Umbilical cord (tissue), 2 donors: Measurements from ENCODE around the gene SEC61B. TPM values are rescaled to one million over a fixed set of nuclear protein-coding genes. Genes with fewer than 3 reads are reported as not detected.
A peak's percentile ranks its signal among the peaks of the same experiment; 100 is the strongest.
"Not testable (repeated sequence)": the region's sequence is repeated elsewhere in the genome, so short reads cannot be mapped to it uniquely, and the experiment has no call there.

Source experiments
- DNase-seq: peaks from one replicate; pipeline ENCODE4 v3.0.0-alpha.2; 2015; ENCODE audit warnings: low spot score
- total RNA-seq: library from RNA; depleted of rRNA; stranded (reverse); fragments of >200 nt; gene quantifications from one replicate; pipeline ENCODE4 v1.2.3, GENCODE V29; 2014; ENCODE audit warnings: low replicate concordance; ENCODE audit not compliant: insufficient read depth

The SEC61B gene
- total RNA-seq, 1 donor from 2014 or later, result 37.1 TPM

DNA sequence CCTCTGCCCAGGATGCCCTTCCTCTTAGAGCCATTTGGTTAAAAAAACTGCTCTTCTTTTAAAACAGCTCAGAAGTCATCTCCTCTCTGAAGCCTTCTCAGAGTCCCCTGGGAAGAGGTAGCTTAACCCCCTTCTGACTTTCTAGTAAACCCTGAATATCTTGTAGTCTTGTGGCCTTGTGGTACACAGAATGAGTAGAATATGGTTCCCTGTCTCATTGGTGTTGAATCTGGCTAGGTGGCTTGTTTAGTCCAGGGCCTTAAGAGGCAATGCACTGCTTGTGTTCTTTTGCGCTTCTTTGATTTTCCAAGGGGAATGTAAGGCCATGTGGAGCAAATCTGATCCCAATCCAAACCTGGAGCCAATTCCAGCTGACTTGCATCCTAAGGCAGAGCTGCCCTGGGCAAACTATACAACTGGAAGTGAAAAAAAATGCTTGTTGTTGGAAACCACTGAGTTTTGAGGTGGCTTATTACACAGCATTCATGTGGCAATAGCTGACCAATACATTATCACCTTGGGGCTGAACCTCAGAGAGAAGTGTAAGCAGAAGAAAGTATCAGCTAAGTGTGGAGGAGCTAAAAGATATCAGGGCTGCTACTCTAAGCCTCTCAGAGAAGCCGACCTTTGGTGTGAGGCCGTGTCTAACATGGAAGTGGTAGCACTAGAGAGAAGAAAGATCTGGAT lies 31.3 kb upstream of the SEC61B start:
- DNase-seq, result no peak

DNA sequence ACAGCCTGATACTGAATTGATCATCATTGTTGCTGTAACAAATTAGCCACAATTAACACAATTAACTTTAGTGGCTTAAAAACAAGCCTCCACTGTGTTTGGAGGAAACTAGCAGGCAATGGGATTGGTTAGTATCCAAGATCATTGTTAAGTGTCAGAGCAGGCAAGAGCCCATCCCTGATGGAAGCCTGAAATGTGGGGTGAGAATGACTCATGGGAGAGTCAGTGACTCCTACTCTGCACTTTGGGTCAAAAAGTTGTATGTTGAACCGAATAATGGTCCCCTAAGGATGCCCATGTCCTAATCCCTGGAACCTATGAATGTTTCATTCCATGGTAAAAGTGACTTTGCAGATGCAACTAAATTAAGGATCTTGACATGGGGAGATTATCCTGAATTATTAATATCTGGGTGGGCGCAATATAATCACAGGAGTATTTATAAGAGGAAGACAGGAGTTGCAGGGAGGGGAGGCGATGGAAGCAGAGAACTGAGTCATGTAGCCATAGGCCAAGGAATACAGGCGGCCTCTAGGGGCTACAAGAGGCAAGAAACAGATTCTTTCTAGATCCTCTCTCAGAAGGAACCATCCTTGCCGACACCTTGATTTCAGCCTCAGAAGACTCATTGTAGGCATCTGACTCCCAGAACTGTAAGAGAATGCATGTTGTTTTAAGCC lies 29.2 kb upstream of the SEC61B start:
- DNase-seq, result no peak

DNA sequence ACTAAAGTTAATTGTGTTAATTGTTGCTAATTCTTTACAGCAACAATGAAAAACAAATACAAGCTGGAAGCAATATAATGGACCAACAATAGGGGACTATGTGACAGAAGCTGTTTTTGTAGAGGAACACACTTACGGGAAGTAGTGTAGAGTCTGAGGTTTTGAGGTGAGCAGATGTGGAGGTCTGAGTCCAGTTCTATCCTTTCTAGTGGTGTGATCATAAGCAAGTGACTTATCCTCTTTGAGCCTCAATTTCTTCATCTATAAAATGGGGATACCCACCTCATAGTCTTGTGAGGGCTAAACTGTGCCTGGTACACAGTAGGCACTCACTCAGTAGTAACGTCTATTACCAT lies 28.6 kb upstream of the SEC61B start:
- no peak for DNase-seq

DNA sequence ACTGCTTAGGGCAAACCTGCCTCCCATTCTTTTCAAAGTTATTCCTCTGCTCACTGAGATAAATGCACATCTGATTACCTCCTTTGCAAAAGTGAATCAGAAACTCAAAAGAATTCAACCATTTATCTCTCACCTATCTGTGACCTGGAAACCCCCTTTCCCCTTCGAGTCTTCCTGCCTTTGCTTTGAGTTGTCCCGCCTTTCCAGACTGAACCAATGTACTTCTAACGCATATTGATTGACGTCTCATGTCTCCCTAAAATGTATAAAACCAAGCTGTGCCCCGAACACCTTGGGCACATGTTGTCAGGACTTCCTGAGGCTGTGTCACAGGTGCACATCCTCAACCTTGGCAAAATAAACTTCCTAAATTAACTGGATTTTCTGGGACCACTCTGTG lies 25.6 kb upstream of the SEC61B start:
- DNase-seq, result not testable (repeated sequence)

DNA sequence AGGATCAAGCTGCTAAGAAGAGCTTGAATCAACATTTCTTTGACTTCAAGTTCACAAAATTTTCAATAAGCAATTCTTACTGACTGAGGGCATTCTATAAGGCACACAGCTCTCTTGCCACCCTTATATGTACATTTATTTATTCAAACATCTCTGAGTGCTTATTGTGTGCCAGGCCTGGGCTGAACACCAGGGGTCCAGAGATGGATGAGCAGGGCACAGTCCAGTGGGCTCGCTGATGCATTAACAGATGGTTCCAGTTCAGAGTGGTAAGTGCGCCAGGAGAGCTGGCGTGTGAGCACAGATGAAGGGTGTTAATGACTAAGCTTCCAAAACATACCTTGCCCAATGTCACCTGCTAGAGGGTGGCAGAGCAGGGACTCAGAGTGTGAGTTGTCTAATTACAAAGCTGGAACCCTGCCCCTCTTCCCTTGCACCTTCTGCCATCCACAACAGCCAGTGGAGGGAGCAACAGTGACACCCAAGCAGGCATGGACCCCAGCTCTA lies 24.9 kb upstream of the SEC61B start:
- DNase-seq, result no peak

DNA sequence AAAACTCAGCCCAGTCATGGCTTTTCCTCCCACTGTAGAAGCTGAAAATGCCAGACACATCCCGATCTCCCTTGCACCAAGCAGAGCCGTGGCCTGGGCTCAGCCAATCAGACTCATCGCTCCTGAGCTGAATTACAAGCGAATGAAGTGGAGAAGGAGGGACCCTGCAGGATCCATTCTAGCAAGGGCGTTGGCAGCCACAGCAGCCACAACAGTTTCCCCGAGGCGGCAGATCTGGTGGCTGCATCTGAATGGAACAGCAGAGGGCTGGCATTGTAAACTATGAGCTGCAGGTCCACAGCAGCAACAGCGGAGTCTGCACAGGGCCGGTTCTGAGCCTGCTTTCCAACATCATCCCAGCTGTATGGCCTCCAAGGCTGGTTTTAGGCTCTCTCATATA lies 24.1 kb upstream of the SEC61B start:
- DNase-seq, result peak; percentile 7

DNA sequence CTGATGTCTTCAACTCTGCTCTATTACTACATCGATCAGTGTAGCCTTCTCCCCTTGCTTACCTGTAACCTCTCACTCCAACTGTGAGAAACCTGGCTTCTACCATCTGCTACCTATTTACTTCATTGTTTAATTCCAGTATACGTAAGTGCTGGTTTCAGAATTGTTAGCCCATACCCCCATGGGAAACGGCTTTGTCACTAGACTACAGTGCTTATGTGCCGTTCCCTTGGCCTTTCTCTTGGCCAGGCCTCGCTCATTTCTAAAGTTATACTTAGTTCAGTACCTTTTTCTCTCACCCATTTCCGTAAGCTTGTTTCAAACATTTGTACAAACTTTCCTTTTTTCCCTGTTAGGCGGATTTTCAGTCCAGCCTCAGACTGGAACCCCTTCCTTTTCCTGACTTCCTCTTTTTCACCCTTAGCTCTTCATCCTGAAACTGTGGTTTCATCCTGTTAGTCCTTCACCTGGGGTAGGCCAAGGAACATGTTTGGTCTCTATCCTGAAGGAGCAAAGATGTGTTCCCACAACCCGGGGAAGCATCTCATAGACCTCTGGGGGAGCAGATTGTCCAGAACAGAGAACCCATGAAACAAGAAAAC lies 22.0 kb upstream of the SEC61B start:
- no peak for DNase-seq

DNA sequence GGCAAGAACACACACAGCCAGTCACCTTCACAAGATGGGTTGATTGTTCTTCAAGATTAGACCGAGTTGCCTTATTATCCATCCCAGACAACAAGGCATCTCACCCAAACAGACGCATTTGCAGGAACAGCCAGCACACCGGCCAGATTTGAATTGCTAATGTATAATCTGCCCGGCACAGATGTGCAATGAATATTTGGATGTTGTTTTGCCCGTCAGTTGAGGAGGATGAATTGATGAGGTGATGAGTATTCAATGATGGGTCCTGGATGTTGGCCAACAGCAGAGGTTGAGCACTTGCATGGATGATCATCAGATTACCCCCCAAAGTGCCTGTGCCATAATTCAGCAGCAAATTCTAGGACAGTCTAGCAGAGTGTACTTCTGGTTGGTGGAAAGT lies 20.5 kb upstream of the SEC61B start:
- DNase-seq, result no peak

DNA sequence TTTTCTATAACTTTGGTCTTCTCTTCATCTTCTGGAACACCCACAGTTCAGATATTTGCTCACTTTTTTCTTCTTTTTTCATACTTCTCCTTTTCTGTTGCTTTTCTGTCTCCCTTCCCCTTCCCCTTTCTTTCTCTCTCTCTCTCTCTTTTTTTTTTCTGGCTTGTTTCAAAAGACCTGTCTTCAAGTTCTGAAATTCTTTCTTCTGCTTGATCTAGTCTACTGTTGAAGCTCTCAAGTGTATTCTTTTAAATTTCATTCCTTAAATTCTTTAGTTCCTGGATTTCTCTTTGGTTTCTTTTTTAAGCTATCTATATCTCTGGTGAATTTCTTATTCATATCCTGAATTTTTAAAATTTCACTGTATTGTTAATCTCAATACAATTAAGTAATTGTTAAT lies 11.5 kb upstream of the SEC61B start:
- DNase-seq, result no peak

DNA sequence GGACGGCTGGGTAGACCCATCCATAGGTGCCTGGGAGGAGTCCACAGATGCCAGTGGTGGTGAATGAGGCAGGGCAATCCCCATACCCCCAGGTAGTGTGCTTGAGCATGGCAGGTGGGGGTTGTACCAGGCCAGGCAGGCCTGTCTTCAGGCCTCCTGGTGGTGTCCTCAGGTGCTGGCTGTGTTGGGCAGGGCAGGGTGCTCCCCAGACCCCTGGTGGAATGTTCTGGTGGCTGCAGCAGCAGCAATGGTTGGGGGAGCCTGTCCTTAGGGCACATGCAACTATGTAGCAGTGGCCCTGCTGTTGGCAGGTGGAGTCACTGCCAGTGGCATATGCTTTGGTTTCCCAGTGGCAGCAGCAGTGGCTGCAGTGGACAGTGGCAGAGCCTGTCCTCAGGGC lies 10.3 kb upstream of the SEC61B start:
- no peak for DNase-seq

DNA sequence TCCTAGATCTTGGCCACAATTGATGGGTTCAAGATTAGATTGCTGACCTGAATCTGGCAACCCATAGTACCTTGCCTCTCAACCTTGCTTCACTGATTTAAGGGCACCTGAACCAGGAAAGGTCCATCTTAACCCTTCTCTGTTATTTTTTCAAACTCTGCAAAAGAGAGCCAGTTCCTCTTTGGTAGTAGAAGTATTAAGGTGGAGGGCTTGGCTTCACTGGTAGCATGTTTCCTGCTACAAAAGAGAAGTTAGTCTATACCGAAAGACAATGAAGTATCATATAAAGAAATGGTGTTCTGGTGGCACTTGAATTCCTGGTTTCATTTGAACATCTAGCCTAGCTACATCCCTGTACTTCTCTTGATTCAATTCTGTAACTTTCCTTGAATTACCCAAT lies 8.9 kb upstream of the SEC61B start:
- DNase-seq, result no peak

DNA sequence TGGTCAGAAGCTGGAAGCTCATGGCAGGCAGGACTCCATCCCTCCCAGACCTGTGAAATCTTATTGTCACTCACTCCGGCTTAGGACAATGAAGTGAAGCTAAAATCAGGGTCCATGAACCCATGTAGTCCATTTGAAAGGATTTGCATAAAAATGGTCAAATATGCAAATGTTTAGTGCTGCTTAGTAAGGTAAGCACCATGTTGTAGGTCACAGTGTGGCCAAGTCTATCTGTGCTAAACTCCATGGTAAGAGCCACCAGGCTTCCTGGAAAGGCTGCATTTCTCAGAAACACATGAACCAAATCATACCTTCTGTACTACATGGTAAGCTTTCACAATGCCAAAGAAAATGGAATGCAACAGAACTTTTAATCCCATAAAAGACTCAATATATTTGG lies 6.0 kb upstream of the SEC61B start:
- DNase-seq, result no peak

DNA sequence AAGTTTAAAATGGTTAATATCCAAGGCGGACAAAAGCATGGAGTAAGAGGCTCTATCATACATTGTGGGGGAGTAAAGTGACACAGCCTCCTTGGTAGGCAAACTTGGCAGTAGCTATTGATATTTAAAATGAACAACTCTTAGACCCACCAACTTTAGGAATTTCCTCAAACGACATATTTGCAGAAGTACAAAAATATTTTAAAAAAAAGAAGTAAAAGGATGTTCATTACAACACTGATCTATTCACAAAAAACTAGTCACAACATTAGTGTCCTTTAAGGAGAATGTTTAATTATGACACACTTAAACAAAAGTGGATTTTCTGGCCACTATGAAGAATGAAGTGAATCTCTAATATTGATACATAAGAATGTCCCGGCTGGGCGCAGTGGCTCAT lies 2.1 kb upstream of the SEC61B start:
- DNase-seq, result no peak

DNA sequence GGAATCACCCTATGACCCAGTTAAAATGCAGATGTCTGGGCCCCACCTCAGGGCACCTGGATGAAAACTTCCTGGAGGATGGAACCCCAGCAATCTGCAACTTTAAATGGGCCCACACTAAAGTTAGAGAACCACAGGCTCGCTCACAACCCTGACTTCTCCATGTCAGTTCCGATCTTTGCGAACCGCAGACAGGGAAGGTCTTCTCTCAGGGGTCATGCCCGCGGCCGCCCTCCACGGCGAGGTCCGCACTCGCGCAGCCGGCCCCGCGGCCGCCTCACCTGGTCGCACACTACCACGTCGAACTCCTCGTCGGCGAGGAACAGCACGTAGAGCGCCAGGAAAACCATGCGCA lies 839 bp upstream of the SEC61B start:
- no peak for DNase-seq

DNA sequence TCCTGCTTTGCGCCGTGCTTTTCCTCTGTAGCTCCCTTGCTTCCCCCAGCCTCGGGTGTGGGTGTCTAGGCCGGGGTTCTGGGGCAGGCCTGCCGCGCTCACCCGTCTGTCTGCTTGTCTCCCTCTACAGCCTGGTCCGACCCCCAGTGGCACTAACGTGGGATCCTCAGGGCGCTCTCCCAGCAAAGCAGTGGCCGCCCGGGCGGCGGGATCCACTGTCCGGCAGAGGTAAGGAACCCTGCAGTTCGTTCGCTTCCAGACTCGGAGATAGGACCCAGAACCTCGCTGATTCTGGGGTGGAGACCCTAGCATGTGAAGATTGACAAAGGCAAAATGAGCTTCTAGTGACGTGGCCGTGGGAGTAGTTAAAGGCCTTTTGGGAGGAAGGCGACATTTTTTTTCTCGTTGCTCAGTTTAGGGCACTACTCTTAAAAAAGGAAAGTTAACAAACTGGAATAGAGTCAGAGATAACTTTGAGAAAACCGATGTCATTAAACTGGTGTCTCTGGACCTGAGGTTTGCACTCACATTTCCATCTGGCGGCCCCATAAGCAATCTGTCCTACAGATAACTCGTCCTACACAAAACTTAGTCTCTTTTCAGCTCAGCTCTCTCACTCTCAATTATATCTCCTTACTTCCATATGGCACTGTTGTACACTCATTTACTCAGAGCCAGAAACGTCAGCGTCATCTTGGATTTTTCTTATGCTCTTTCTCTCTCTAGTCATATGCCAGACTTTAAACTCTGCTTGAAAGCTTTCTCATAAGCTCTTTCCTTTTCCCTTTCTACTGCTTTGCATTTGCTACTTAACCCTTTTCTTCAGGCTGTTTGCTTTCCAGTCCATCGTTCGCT lies 561 bp downstream of the SEC61B start:
- peak; percentile 35 for DNase-seq

DNA sequence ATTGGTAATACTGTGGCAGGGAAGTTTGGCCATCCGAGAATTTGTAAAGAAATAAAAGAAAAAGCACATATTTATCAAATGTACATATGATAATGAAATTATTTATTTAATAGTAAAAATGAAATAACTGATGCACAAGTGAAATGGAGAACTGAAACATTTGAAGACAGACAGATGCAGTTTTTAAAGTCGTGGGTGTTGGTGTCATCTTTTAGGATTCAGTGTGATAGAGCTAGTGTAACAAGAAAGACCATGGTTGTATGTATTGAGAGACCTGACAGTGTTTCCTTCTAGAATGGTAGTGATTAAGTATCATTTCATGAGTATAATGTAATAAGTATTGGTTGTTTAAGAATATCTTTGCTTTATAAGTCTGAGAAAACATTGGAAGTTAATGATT lies 2.4 kb downstream of the SEC61B start:
- DNase-seq, result no peak

DNA sequence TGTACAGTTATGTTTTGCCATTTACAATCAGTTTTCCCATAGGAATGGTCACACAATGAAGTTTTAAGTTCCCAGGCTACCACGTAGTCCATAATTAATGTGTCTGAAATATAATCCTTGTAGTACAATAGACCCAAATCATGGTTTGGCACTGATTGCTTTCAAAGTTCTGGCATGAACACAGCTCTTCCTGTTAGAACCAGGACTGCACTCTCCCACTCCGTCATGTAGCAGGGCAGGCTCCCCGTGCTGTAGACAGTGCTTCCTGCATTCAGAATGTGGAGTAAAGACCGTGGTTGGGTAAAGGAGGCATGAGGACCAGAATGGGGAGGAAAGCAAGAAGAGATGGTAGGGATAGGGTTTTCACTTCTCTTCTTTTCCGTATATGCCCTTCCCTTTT lies 4.0 kb downstream of the SEC61B start:
- DNase-seq, result no peak

DNA sequence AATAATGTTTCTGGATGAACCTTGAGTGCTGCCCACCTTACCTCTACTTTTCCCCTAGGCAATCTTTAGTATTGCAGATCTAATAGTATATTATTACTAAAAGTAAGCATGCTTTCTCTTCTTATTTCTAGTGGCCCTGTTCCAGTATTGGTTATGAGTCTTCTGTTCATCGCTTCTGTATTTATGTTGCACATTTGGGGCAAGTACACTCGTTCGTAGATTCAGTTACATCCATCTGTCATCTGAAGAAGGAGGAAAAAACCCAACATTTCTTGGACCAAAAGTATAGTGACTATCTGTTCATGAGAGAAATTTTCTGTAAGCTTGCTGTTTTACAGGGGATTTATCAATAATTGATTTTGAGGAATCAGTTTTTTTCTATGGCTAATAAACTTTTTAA lies 8.1 kb downstream of the SEC61B start:
- no peak for DNase-seq

DNA sequence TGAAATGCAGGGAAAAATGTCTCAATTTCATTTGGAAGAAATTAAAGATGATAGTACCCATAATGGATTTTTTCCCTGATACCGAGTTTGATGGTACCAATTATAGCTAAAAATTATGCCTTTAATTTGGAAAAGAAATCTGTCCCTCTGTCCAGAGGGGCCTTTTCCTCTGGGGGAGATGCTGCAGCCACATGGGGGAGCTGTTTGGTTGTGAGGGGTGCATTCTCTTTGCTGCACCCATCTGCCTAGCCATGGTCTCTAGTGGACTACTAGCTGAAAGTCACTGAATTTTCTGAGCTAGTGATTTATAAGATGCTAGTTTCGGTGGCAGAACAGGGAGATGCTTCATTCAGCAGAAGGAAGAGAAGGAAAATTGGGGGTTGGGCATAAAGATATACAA lies 9.6 kb downstream of the SEC61B start:
- DNase-seq, result no peak

DNA sequence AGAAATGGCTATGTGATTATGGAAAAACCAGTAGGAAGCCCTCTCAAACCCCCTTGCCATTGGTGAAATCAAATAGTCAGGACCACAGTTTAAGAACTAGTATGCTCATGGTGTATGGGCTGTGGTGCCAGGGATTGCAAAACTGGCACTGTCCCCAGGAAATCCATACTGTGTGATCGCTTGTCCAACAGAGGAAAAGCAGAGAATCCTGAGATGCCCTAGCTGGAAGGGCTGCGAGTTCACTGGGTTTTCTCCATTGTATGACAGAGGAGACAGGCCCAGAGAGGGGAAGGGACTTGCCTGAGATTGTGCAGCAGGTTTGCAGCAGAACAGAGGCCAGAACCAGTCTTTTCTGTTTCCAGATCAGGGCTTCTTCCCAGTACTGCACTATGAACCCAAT lies 12.5 kb downstream of the SEC61B start:
- no peak for DNase-seq

DNA sequence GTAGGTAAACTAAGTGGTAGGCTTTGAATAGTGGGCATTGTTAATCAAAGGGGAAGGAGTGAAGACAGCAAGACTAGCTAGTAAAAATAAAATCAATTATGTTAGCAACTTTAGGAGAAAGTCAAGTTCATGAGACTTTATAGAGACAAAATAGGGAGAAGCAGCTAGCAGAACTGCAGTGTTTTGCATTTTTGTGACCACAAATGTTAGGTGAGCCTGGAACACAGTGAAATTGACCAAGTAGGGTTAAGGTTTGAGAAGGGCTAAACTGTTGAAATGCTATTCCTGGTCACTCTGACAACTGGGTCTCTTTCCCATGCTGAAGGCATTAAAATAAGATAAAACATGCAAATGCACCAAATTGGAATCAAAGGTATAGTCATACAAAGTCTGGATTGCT lies 13.0 kb downstream of the SEC61B start:
- DNase-seq, result no peak

DNA sequence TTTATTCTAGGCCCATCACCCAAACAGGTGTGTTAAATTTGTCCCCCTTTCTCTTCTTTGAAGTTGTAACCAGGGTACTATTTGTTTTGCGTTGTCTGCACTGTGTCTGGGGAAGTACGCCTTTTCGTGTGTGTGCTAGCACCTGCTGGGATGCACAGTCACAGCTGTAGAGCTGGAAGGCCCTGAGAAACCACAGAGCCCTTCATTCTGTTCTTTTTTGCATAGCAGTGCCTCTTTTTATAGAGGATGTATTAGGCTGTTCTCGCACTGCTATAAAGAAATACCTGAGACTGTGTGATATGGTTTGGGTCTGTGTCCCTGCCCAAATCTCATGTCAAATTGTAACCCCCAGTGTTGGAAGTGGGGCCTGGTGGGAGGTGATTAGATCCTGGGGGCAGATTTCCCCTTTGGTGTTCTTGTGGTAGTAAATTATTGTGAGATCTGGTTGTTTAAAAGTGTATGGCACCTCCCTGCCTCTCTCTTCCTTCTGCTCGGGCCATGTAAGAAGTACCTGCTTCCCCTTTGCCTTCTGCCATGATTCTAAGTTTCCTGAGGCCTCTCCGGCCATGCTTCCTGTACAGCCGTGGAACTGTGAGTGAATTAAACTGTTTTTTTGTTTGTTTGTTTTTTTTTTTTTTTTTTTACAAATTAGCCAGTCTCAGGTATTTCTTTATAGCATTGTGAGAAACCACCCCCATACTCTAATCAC lies 14.0 kb downstream of the SEC61B start:
- no peak for DNase-seq
